Measurements from ENCODE around the gene ANKRD9. TPM values are rescaled to one million over a fixed set of nuclear protein-coding genes. Genes with fewer than 3 reads are reported as not detected.
"Not testable (repeated sequence)": the region's sequence is repeated elsewhere in the genome, so short reads cannot be mapped to it uniquely, and the experiment has no call there.

The ANKRD9 gene, protein sequence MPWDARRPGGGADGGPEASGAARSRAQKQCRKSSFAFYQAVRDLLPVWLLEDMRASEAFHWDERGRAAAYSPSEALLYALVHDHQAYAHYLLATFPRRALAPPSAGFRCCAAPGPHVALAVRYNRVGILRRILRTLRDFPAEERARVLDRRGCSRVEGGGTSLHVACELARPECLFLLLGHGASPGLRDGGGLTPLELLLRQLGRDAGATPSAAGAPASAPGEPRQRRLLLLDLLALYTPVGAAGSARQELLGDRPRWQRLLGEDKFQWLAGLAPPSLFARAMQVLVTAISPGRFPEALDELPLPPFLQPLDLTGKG
- total RNA-seq (2014; rRNA removed; shearing (Covaris generic)), result 25.0 and 28.0 TPM in 2 replicates

GRCh38 chr14:102509746-102510615 is at the start of gene ANKRD9:
TSS of gene ANKRD9 (minus strand) at chr14:102509776. CDS start at chr14:102507889, 1,887 bp downstream.
- DNase-seq (ENCODE audit: low read depth), result peak; percentile 98

GRCh38 chr14:102558556-102558955 is 49.0 kb upstream of the ANKRD9 start:
- no peak for DNase-seq (ENCODE audit: low read depth)

DNA sequence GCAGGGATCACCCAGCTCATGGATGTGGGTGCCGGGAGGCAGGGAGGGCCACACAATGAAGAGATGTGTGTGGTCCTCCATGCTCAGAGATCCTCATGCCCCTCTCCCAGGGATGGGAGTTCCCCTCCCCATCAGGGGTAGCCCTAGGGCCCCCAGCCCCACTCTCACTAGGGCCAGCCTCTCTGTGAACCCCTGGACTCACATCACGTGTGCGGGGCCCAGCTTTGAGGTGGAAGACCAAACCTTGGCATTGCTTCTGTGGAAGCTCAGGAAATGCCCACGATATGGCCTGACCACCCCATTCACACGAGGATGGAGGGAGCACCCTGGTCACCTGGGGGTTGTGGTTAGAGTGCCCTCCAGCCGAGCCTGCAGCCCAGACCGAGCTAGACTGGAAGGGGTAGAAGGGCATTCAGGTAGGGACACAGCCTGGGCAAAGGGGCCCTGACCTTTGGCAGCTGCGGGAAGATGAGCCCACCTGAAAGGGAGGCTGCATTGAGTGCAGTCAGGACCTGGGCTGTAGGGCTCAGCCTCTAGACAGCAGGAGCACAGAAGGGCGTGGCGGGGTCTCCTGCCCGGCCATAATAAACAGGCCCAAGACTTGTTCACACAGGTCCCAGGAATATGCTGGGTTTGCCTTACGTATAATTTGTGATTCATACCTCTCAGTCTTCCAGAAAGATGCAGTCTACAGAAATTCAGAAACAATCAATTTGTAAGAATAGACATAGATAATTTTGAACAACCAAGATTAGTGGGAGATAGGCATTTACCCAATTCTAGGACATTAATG is 48.1 kb upstream of the ANKRD9 start:
- DNase-seq (ENCODE audit: low read depth), result no peak

DNA sequence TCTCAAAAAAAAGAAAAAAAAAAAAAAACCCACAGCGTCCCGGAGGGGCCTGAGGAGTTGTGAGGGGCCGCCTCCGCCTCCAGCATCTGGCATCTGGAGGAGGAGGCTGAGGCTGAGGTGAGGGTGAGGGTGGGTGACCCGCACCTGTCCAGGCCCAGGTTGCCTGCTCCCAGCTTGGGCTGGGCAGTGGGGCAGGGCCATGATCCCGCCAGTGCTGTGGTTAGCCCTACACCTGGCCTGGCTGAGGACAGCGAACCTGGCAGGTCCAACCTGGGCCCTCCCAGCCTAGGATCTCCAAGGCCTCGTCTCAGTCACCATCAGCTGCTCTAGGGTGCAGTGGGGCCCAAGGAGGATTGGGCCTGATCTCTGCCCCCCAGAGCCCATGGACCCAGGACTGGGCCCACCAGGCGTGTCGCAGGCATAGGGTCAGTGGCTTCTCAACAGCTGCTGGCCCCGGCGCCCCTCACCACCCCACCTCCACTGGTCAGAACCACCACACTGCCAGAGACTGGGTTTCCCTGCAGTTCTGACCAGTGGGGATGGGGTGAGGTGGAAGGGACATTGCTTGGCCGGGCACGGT is 46.6 kb upstream of the ANKRD9 start:
- no peak for DNase-seq (ENCODE audit: low read depth)

- DNase-seq (ENCODE audit: low read depth), result peak; percentile 70
These were observed 45.5 kb upstream of the ANKRD9 start for GRCh38 chr14:102554821-102555819.

DNA sequence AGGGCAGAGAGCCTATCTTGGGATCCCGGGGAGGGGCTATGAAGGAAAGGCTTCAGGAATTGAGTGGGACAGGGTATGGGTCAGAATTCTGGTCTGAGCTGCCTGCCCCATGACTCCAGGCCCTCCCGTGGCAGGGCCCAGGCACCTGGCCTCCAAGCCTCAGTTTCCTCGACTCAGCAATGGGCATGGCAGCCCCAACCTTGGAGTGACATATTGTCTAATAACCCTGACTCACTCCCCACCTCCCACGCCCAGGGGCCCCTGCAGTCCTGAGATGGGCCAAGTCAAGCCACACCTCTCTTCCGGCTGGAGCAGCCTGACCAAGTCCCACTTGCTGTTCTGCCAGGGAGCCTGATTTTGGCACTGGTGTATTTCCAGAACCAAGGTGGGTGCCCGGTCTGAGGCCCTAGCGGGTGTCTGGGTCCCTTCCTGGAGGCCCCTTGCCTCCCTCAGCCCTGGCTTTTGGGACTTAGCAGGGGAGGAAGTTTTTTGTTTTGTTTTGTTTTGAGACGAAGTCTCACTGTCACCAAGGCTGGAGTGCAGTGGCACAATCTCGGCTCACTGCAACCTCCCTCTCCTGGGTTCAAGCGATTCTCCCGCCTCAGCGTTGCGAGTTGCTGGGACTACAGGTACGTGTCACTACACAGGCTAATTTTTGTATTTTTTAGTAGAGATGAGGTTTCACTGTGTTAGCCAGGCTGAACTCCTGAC is 42.6 kb upstream of the ANKRD9 start:
- DNase-seq (ENCODE audit: low read depth), result peak; percentile 93

DNA sequence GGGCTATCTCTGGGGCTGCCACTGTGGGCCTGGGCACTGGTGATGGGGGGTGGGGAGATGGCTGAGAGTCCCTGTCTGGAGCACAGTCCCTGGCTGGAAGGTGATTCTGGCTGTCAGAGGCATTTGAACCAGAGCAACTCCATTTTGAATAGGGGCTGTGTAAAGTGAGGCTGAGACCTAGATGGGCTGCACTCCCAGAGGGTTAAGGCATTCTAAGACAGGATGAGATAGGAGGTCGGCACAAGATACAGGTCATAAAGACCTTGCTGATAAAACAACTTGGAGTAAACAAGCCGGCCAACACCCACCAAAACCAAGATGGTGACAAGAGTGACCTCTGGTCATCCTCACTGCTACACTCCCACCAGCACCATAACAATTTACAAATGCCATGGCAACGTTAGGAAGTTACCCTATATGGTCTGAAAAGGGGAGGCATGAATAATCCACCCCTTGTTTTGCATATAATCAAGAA is 41.4 kb upstream of the ANKRD9 start:
- not testable (repeated sequence) for DNase-seq (ENCODE audit: low read depth)

- no peak for DNase-seq (ENCODE audit: low read depth)
These were observed 39.2 kb upstream of the ANKRD9 start for GRCh38 chr14:102548616-102549240.

GRCh38 chr14:102545461-102546265 is 36.1 kb upstream of the ANKRD9 start:
- peak; percentile 46 for DNase-seq (ENCODE audit: low read depth)

DNA sequence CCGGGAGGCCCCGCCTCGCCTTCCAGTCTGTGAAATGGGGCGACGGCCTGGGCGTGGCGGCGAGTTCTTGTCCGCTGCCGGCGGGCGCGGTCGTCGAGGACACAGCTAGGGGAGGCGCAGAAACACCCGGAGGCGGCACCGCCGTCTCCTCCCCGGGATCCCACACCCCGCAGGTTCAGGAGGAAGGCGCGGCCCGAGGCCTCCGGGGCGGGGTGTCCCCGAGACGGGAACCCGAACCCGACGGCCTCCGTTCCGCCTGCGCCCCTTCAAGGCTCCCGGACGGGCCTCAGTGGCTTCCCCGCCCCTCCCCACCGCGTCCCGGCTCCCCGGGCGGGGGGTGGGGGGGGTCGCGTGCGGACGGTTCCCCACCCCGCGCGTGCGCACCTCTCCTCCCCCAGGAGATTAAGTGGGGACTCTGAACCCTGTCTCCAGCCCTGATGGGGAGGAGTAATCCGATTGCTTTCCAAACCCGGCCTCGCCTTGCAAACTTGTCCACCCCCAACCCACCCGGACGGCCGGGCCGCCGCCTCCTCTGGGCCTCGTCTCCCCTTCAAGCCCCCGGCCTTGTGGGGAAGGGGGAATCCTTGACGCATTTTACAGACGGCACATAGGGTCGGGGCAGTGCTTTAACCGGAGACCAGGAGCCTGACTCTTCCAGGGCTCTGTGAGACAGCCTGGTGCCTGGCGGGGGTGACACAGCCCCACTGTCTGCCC is 35.3 kb upstream of the ANKRD9 start:
- no peak for DNase-seq (ENCODE audit: low read depth)

- no peak for DNase-seq (ENCODE audit: low read depth)
These were observed 34.6 kb upstream of the ANKRD9 start for GRCh38 chr14:102544046-102544746.

- DNase-seq (ENCODE audit: low read depth), result no peak
These were observed 32.2 kb upstream of the ANKRD9 start for GRCh38 chr14:102541771-102542170.

DNA sequence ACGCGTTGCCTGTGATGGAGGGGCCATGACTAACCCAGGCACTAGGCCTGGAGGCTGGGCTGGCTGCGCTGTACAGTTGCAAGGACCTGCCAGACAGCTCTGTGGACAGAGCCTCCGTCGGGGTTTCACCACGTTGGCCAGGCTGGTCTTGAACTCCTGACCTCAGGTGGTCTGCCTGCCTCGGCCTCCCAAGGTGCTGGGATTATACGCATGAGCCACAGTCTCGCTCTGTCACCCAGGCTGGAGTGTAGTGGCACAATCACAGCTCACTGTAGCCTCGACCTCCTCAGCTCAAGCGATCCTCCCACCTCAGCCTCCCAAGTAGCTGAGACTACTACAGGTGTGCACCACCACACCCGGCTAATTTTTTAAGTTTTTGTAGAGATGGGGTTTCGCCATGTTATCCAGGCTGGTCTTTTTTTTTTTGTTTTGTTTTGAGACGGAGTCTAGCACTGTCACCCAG is 31.5 kb upstream of the ANKRD9 start:
- not testable (repeated sequence) for DNase-seq (ENCODE audit: low read depth)

DNA sequence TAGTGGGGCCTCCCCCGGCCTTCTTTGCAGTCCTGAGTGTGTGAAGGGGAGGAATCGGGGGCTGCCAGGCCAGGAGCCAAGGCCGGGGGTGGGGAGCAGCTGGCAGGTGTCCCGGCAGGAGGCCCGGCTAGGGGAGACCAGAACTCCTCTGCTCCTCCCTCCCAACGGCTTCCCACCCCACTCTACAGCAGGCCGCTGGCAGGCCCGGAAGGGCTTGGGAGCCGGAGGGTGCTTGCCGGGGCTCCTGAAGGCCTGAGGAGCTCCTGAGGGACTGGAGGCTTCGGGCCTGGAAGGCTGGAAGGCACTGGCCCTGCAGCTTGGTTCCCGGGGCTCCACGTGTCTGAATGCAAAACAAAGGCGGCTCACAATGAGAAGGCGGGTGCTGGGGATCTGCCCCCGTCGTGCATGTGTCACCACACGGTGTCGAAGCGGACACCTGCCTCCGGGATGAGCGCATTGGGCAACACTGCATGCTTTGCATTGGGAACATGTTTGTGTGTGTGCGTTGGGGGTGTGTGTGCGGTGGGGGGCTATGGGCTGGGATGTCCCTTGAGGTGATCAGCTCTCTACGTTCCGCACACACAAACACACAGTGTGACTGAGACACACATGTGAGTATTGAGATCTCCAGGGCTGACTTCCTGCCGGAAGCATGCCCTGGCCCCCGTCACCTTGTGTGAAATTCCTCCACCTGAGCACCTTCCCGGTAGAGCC is 30.9 kb upstream of the ANKRD9 start:
- peak; percentile 50 for DNase-seq (ENCODE audit: low read depth)

DNA sequence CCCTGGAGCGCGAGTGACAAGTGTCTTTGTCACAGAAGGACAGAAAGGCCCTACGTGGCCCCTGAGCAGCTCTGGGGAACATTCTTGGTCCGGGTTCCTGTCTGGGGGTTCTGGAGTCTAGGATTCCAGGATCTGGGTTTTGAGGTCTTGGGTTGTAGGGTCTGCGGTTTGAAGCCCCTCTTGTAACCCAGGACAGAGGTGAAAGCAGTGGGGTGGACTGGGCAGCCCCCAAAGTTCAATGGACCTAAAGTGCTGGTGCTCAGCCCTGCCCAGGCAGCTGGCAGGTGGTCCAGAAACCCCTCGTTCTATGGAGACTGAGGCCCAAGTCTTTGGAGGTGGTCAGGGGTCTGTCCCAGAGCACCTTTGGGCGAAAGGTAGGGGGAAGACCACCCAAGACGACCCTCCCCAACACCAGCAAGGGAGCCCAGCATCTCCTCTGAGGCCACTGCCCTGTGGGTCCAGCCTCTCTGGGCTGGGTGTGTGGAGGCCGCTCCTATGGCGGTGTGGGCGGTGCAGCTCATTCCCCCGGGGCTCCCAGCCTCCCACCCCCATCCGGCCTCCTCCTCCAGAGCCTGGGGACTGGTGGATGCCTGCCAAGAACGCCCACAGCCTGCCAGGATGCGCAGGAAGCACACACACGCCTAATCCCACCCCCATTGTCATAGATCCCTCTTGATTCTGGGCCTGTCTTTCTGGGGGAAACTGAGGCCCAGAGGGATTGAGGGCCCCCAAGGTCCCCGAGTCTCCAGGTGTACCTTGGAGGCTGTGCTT is 30.2 kb upstream of the ANKRD9 start:
- peak; percentile 91 for DNase-seq (ENCODE audit: low read depth)

Measured in Daoy (cell line).